Measurements from ENCODE around the gene STAG3.
"Not testable (repeated sequence)": the region's sequence is repeated elsewhere in the genome, so short reads cannot be mapped to it uniquely, and the experiment has no call there.

The STAG3 gene

DNA sequence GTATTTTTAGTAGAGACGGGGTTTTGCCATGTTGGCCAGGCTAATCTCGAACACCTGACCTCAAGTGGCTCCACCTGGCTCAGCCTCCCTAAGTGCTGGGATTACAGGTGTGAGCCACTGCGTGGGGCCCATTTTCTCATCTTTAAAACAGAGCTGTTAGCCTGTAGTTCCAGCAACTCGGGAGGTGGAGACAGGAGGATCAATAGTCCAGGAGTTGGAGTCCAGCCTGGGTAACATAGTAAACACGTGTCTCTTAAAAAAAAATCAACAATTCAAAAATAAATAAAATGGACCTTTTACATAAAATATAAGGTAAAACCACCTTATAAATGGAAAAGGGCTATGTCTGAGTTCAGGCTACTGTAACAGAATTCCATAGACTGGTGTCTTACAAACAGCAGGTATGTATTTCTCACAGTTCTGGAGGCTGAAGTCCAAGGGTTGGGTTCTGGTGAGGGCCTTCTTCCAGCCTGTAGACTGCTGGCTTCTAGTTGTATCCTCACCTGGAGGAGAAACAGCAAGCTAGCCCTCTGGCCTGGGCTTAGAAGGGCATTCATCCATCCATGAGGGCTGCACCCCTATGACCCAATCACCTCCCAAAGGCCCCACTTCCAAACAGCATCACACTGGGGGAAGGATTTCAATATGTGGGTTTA lies 35.0 kb downstream of the STAG3 start:
- DNase-seq, result no peak

DNA sequence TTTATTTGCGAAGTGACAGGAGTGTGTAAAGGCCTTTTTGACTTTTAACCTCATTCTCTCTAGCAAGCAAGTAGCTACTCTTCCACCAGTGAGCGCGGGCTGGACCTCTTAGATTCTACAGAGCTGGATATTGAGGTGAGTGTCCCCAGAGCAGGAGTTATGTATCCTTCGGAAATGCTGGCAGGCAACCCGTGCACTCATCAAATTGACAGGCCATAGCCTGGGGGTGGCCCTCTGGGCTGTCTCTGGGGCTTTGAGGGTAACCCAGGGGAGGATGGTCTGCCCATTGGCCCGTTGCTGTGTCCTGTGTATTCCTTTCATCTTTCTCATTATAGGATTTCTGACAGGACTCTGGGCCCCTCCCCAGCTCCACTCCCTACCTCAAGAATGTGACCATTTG lies 36.0 kb downstream of the STAG3 start:
- no peak for DNase-seq

GRCh38 chr7:100214356-100214755 lies 36.6 kb downstream of the STAG3 start:
- DNase-seq, result not testable (repeated sequence)

- DNase-seq, result no peak
These were observed 38.2 kb downstream of the STAG3 start for GRCh38 chr7:100215895-100216294.

DNA sequence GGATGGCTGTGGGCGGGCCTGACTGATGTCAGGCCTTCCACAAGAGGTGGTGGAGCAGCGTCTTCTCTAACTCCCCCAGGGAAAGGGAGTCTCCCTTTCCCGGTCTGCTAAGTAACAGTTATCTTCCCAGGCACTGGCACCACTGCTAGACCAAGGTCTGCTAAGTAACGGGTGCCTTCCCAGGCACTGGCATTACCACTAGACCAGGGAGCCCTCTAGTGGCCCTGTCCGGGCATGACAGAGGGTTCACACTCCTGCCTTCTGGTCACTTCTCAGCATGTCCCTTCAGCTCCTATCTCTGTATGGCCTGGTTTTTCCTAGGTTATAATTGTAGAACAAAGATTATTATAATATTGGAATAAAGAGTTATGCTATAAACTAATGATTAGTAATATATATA lies 40.2 kb downstream of the STAG3 start:
- DNase-seq, result peak; percentile 52

- no peak for DNase-seq
These were observed 41.6 kb downstream of the STAG3 start for GRCh38 chr7:100219271-100219737.

GRCh38 chr7:100219801-100220585 lies 42.3 kb downstream of the STAG3 start, which contains the start of gene PVRIG:
PVRIG (plus strand) TSS chr7:100219949; CDS start chr7:100219971, 22 bp downstream.
- not testable (repeated sequence) for DNase-seq

DNA sequence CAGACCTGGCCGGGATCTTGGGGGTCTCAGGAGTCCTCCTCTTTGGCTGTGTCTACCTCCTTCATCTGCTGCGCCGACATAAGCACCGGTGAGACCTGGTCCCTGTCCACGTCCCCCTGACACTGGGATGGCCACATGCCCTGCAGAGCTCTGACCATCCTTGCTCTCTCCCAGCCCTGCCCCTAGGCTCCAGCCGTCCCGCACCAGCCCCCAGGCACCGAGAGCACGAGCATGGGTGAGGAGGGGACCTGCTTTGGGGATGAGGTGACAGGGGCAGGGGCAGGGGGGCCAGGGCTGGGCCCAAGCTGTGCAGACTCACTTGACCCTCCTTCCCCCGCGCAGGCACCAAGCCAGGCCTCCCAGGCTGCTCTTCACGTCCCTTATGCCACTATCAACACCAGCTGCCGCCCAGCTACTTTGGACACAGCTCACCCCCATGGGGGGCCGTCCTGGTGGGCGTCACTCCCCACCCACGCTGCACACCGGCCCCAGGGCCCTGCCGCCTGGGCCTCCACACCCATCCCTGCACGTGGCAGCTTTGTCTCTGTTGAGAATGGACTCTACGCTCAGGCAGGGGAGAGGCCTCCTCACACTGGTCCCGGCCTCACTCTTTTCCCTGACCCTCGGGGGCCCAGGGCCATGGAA lies 43.0 kb downstream of the STAG3 start:
- DNase-seq, result no peak

DNA sequence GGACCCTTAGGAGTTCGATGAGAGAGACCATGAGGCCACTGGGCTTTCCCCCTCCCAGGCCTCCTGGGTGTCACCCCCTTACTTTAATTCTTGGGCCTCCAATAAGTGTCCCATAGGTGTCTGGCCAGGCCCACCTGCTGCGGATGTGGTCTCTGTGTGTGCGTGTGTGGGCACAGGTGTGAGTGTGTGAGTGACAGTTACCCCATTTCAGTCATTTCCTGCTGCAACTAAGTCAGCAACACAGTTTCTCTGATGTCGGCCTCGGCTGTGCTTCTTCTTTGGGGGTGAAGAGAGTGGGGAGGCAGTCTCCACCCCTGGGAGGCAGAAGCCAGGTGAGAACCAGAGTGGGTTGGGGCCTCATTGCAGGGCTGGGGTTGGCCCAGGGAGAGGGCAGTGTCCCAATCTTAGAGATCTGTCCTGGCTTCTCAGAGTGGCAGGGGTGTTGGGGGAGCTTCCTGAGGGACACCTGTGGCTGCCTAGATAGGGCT lies 43.6 kb downstream of the STAG3 start:
- no peak for DNase-seq

- DNase-seq, result no peak
These were observed 44.2 kb downstream of the STAG3 start for GRCh38 chr7:100221767-100222444.

GRCh38 chr7:100222445-100223132 lies 44.9 kb downstream of the STAG3 start:
- no peak for DNase-seq

DNA sequence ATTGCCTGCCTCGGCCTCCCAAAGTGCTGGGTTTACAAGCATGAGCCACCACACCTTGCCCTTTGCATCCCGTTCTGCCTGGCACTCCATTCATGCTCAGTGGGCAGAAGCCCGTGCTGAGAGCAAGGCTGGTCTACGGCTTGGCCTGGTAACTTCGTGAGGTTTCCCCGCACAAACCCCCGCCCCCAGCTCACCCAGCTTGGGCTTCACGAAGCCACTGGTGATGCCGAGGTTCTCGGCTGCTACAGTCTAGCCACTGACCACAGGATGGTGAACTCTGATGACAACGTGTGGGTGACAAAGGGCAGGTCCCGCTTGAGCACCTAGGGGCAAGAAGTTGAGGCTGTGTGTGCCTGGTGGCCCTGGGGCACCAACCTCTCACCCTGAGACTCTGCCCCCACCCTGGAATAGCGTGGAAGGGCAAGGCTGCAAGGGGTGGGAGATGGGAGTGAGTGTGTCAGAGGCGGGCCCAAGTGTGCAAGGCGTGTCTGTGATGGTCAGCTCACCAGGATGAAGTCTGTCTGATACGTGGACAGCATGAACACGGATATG lies 45.7 kb downstream of the STAG3 start:
- DNase-seq, result not testable (repeated sequence)

- DNase-seq, result not testable (repeated sequence)
These were observed 47.2 kb downstream of the STAG3 start for GRCh38 chr7:100224891-100225290.

DNA sequence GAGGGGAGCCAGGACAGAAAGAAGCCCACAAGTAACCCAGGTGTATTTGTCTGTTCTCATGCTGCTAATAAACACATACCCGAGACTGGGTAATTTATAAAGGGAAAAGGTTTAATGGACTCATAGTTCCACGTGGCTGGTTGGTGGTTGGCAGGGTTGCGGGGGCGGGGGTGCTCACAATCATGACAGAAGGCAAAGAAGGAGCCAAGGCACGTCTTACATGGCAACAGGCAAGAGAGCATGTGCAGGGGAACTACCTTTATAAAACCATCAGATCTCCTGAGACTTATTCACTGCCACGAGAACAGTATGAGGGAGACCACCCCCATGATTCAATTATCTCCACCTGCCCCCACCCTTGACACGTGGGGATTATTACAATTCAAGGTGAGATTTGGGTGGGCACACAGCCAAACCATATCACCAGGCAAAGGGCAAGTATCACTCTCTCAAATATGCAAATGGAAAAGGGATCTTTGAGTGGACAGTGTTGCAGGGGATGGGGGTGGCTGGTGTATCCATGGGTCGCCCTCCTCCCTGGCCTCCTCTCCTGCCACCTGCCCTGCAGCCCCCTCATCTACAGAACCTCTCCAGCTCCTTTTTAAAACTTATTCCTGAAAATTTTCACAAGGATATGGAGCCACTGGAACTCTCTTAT lies 57.1 kb downstream of the STAG3 start:
- not testable (repeated sequence) for DNase-seq

DNA sequence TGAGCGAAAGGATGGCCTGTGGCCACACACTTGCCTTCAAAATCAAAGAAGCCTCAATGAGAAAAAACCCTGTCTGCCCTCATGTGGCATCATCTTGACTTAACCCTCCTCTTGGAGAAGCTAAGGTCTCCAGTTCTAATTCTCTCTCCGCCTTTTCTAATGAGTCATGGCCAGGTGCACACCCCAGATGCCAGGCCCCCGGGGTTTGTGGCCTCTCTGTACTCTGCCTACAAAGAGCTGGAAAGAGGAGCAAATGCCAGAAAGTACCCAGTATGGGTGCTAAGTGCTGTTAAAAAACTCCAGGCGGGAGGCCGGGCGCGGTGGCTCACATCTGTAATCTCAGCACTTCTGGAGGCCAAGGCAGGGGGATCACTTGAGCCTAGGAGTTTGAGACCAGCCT lies 62.3 kb downstream of the STAG3 start:
- DNase-seq, result not testable (repeated sequence)

- DNase-seq, result not testable (repeated sequence)
These were observed 65.7 kb downstream of the STAG3 start for GRCh38 chr7:100243385-100243784.

DNA sequence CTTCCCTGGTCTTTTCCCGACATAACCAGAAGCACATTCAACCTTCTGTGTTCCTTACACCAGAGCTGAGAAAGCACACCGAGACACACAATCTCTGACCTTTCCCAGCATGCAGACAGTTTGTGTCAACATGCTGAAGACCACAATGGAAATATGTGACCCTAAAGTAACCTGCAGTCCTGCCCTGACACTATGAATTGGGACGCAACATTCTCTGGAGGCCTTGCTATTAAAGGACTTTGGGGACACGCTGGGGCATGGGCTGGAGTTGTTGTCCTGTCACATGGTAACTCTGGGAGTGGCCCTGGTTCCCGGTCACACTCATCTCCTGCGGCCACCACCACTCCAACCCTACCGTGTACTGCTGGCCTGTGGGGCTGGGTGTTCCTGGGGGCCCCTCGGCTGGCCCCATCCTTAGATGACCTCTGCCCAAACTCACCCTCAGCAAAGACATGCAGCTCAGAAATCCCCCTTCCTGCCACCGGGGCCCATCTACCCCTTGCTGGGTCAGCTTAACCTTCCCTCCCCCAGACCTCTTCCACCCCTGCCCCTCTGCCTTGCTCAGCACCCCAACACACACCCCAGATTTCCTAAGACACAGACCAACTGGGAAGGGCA lies 67.4 kb downstream of the STAG3 start:
- not testable (repeated sequence) for DNase-seq

DNA sequence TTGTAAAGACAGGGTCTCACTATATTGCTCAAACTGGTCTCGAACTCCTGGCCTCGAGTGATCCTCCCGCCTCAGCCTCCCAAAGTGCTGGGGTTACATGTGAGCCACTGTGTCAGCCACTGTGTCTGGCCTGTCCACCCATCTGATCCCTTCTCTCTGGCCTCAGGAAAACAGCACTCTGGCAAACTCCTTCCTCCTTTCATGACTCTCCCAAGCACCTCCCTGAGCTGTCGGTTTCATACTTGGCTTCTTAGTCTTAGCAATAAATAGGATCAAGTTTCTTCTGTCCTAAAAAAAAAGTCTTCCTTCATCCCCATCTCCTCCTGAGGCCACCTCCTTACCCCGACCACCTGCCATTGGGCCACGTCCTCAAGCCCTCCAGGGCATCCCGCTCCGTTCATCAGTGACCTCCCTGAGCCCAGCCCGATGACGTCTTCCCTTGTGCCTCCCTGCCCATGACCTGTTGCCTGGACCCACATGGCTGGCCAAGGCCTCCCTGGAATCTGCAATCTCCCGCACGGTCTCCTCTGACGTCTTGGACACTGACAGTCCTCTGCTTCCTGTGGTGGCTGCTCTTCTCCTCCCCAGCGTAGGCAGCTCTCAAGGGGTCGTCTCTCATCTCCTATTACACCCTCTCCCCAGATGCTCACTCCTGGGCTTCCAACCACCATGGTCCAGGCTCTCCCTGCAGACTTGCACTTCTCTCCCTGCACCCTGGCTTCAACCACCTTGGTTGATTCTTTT lies 68.6 kb downstream of the STAG3 start:
- not testable (repeated sequence) for DNase-seq

DNA sequence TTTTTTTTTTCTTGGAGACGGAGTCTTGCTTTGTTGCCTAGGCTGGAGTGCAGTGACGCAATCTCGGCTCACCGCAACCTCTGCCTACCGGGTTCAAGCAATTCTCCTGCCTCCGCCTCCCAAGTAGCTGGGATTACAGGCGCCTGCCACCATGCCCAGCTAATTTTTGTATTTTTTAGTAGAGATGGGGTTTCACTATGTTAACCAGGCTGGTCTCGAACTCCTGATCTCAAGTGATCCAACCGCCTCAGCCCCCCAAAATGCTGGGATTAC lies 69.1 kb downstream of the STAG3 start:
- not testable (repeated sequence) for DNase-seq

- DNase-seq, result peak; percentile 50
These were observed 69.5 kb downstream of the STAG3 start for GRCh38 chr7:100247152-100247757.
